ENCODE data around the gene MRPL47.
A peak's percentile ranks its signal among the peaks of the same experiment; 100 is the strongest.
"Not testable (repeated sequence)": the region's sequence is repeated elsewhere in the genome, so short reads cannot be mapped to it uniquely, and the experiment has no call there.

Gene MRPL47

GRCh38 chr3:179604321-179605078 is at the start of gene MRPL47, which contains the start of gene NDUFB5:
TSS of gene MRPL47 (minus strand) at chr3:179604638. CDS start at chr3:179604624, 14 bp downstream.
TSS of gene NDUFB5 (plus strand) at chr3:179604794. CDS start at chr3:179604816, 22 bp downstream.
- peak; percentile 100 for DNase-seq

DNA sequence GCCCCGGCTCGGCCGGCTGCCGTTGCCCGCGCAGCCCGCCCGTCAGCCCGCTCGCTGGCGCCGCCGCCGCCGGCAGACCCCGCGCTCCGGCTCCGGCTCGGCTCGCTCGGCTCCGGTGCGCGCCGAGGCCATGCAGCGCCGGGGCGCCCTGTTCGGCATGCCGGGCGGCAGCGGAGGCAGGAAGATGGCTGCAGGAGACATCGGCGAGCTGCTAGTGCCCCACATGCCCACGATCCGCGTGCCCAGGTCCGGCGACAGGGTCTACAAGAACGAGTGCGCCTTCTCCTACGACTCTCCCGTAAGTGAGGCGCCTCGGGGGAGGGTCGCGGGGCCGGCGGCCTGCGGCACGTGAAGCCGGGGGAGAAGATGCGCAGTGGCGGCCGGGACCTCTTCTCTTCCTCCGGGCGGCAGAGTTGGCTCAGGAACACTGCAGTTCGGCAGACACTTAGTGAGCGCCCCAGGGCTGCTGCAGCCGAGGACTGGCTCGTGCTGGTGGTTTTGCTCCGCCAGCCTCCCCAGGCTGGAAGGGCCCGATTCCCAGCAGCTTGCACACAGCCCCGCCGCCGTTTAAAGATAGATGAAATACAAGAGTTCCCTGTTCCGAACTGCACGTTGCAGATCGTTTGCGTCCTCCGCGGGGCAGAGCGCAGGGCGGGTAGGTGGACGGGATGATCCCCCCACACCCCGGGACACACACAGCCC is 48.8 kb upstream of the MRPL47 start:
- DNase-seq: peak; percentile 70

GRCh38 chr3:179652447-179653095 is 48.1 kb upstream of the MRPL47 start, which contains the start of gene USP13:
TSS of gene USP13 (plus strand) at chr3:179653040. CDS start at chr3:179653226, 186 bp downstream.
- no peak for DNase-seq

DNA sequence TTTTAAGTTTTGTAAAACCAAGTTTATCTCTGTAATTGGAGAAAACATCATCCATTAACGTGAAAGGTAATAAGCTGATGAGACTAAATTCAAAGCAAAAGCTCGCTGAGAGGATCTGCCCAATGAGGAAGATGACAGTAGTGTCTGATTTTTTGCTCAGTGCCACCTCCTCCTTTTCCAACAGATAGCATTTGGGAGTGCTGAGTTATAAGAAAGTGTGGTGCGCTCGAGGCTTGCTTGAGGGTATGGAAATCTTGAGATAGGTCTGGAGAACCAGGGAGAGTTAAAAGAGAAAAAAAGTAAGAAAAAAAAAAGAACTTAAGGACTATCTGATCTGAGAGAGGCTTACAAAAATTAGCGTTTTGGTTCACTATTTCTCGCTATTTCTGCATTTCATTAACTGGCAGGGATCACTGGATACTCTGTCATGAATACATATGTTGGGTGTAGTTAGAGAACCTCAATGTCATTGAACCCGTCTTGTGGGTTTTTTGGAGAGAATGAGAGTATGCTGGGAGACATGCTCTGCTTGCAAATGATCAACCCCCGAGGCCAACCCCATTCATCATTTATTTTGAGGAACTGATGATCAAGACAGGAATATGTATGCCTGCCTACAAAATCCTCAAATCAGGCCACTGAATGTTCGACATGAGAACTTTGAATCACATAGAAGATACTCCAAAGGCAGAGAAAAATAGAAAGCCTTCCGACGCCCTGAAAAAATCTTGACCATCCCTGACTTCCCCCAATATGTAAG is 47.4 kb upstream of the MRPL47 start:
- no peak for DNase-seq

- DNase-seq: no peak
Measured at GRCh38 chr3:179646177-179646576, 41.7 kb upstream of the MRPL47 start.

DNA sequence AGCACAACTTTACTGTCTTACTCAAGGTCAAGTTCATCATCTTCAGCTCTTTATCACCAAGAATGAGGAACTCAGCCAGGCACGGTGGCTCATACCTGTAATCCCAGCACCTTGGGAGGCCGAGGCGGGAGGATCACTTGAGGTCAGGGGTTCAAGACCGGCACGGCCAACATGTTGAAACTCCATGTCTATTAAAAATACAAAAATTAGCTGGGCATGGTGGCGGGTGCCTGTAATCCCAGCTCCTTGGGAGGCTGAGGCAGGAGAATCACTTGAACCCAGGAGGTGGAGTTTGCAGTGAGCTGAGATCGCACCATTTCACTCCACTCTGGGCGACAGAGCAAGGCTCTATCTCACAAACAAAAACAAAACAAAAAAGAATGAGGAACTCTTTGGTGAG is 39.4 kb upstream of the MRPL47 start:
- DNase-seq: not testable (repeated sequence)

DNA sequence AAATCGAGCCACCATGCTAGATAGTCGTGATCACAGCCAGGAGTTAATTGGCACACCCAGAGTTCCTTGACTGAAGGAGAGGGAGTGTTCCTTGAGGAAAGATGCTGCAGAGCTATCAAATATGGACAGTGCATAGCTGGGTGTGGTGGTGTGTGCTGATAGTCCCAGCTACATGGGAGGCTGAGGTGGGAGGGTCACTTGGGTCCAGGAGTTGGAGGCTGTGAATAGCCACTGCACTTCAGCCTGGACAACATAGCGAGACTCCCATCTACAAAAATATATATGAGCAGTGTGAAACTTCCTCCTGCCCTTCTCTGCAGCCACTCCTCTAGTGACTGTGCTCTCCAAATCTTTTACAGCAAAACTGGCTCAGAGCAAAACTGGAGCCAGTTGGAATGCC is 38.4 kb upstream of the MRPL47 start:
- no peak for DNase-seq

- no peak for DNase-seq
Measured at GRCh38 chr3:179640469-179640868, 36.0 kb upstream of the MRPL47 start.

DNA sequence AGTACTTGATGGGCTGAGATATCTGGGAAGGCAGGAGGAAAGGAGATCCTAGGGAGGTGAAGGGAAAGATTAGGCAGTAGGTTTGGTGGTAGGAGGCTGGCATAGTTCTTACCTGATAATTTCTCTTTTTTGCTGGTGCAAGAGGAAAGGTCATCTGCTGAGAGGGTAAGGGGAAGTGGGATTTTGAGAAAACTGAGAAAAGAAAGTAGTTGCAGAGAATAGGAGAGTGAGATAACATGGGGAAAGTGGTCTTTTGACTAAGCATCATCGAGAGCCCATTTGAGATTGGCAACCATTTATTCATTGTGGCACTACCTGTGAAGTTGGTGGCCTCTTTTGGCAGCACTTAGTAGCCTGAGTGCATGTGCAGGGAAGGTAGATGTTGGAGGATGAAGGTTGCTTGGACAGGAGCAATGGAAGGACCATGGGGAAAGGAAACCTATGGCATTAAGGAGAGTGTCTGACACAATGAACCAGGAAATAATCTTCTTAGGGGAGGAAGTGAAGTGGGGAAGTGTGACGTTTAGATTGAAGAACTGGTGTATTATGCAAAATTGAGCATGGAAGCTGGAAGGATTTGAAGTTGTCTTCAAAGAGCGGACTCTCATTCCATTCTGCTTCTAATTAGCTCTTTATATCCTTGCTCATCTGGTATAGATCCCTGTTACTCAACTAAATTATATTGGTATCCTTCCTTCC is 26.5 kb upstream of the MRPL47 start:
- DNase-seq: no peak

- DNase-seq: no peak
Measured at GRCh38 chr3:179624451-179624850, 20.0 kb upstream of the MRPL47 start.

GRCh38 chr3:179622023-179622422 is 17.6 kb upstream of the MRPL47 start:
- no peak for DNase-seq

GRCh38 chr3:179615458-179616173 is 11.2 kb upstream of the MRPL47 start:
- no peak for DNase-seq

GRCh38 chr3:179613807-179614206 is 9.4 kb upstream of the MRPL47 start:
- DNase-seq: no peak

DNA sequence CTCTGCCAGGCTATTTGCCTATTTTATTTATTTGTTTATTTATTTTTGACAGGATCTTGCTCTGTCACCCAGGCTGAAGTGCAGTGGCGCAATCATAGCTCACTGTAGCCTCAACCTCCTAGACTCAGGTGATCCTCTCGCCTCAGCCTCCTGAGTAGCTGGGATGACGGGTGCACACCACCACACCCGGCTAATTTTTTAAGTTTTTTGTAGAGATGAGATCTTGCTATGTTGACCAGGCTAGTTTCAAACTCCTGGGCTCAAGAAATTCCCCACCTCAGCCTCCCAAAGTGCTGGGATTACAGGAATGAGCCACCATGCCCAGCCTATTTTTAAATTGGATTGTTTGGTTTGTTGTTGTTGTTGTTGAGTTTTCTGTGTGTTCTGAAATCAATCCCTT is 5.6 kb upstream of the MRPL47 start:
- no peak for DNase-seq

- DNase-seq: no peak
Measured at GRCh38 chr3:179608931-179609720, 4.7 kb upstream of the MRPL47 start.

DNA sequence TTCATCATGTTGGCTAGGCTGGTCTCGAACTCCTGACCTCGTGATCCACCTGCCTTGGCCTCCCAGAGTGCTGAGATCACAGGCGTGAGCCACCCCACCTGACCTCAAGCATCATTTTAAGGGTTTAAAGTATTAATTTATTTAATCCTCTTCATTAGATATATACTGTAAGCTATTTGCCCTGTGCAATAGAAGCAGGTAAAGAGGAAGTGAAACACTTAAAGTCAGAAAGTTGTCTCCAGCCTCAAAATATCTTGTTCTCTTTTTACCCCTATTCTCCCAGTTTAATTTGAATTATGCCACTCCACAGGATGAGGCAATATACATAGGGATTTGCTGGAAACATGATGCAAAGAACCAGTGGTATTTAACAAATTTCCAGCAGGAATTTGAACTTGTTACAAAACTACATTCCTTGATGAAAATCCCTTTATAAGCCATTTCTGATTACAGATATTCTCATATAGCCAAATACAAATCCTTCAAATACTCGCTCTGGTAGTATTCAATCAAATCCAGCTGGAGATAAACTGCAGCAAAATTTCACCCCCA is 2.2 kb upstream of the MRPL47 start:
- no peak for DNase-seq

- DNase-seq: no peak
Measured at GRCh38 chr3:179603831-179604230, 607 bp downstream of the MRPL47 start.

DNA sequence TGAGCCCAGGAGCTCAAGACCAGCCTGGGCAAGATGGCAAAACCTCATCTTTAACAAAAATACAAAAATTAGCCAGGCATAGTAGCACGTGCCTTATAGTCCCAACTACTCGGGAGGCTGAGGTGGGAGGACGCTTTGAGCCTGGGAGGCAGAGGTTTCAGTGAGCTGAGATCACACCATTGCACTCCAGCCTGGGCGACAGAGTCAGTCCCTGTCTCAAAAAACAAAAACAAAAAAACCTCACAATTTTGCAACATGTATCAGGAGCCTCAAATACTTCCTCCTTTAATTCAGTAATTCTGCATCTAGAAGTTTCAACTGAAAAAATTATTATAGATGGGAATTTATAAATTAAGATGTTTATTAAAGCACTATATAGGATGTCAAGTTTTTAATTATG is 1.1 kb downstream of the MRPL47 start:
- no peak for DNase-seq

DNA sequence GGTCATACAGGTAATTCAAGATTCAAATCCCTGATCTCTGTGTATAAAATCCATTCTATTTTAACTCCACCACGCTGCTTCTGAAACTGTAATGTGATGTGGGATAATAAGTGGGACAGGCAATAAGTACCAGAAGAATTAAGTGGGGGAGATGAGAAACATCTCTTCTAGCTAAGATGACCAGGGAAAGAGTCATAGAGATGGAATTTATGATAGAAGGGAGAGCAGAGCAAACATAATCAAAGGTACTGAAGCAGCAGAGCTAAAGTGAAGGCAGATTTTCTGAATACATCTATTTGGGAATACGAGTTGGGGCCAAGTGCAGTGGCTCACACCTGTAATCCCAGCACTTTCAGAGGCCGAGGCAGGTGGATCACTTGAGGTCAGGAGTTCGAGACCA is 4.9 kb downstream of the MRPL47 start:
- DNase-seq: no peak

GRCh38 chr3:179591313-179591712 is 13.1 kb downstream of the MRPL47 start:
- no peak for DNase-seq

All from NCI-H2107 (cell line).